Inferior parietal cortex (tissue), 1 donor: Measurements from ENCODE around the gene CRY1.

ENCODE experiments used
- DNase-seq: peaks from one replicate; pipeline ENCODE4 v3.0.0-alpha.2; 2016; ENCODE audit errors: extremely low spot score

CRY1 gene

GRCh38 chr12:106964526-106964925, 128.8 kb downstream of the CRY1 start:
- DNase-seq, result no peak

- no peak for DNase-seq
Observed at GRCh38 chr12:106962286-106962685, 131.1 kb downstream of the CRY1 start.

GRCh38 chr12:106960443-106960842, 132.9 kb downstream of the CRY1 start:
- no peak for DNase-seq

GRCh38 chr12:106957583-106957982, 135.8 kb downstream of the CRY1 start:
- no peak for DNase-seq

GRCh38 chr12:106956048-106956578, 137.2 kb downstream of the CRY1 start:
- DNase-seq, result no peak

GRCh38 chr12:106955377-106956047, 137.8 kb downstream of the CRY1 start, which contains the start of gene TMEM263:
TMEM263 (plus strand) TSS chr12:106955907; CDS start chr12:106967117, 11,210 bp downstream.
- peak; percentile 89 for DNase-seq

GRCh38 chr12:106954462-106955376, 138.6 kb downstream of the CRY1 start:
- DNase-seq, result no peak

GRCh38 chr12:106953352-106954250, 139.7 kb downstream of the CRY1 start:
- DNase-seq, result no peak

- no peak for DNase-seq
Observed at GRCh38 chr12:106950591-106950990, 142.8 kb downstream of the CRY1 start.

GRCh38 chr12:106947461-106947860, 145.9 kb downstream of the CRY1 start:
- no peak for DNase-seq

- no peak for DNase-seq
Observed at GRCh38 chr12:106945261-106945851, 148.0 kb downstream of the CRY1 start.

GRCh38 chr12:106942775-106943174, 150.6 kb downstream of the CRY1 start:
- DNase-seq, result no peak

- no peak for DNase-seq
Observed at GRCh38 chr12:106941481-106942156, 151.7 kb downstream of the CRY1 start.
